SU-DHL-6 (cell line): Measurements from ENCODE around the gene NALF2.

Experiments used
- H2AFZ ChIP-seq: fragments of 200-600 bp; sonication (generic); 2 replicates; pipeline ENCODE4 v1.6.1; 2014; ENCODE audit warnings: low read depth, mild to moderate bottlenecking, moderate library complexity, mixed read lengths, antibody characterized with exemption, low read length; ENCODE audit not compliant: severe bottlenecking
- H3F3A ChIP-seq: fragments of 200-600 bp; shearing (Covaris generic); 2 replicates; pipeline ENCODE4 v1.6.0; 2016; ENCODE audit warnings: antibody characterized with exemption, mild to moderate bottlenecking; ENCODE audit not compliant: insufficient read depth
- H3K27ac ChIP-seq: fragments of 200-600 bp; sonication (generic); 2 replicates; pipeline ENCODE4 v1.5.1; 2016; ENCODE audit warnings: low read depth, mild to moderate bottlenecking, low read length, moderate library complexity, mixed read lengths
- H3K27me3 ChIP-seq: fragments of 200-600 bp; sonication (generic), shearing (Covaris generic); 2 replicates; pipeline ENCODE4 v1.6.0; 2014; ENCODE audit warnings: mild to moderate bottlenecking, low read length
- H3K36me3 ChIP-seq: fragments of 200-600 bp; sonication (generic); 2 replicates; pipeline ENCODE4 v1.6.1; 2014; ENCODE audit warnings: mild to moderate bottlenecking, low read length, mixed read lengths
- H3K4me2 ChIP-seq: fragments of 300-600, 200-600 bp; shearing (Covaris generic), sonication (generic); 2 replicates; pipeline ENCODE4 v1.6.0; 2014; ENCODE audit warnings: low read length, low read depth, mild to moderate bottlenecking; ENCODE audit not compliant: poor library complexity, severe bottlenecking
- H3K4me3 ChIP-seq: fragments of 200-600 bp; sonication (generic); 2 replicates; pipeline ENCODE4 v1.5.1; 2014; ENCODE audit warnings: antibody characterized with exemption, low read length, mild to moderate bottlenecking, mixed read lengths; ENCODE audit not compliant: insufficient read depth, poor library complexity, severe bottlenecking
- H3K79me2 ChIP-seq: fragments of 200-600 bp; sonication (generic); 2 replicates; pipeline ENCODE4 v1.6.1; 2014; ENCODE audit warnings: mild to moderate bottlenecking, low read length, moderate library complexity; ENCODE audit not compliant: insufficient read depth
- H3K9ac ChIP-seq: fragments of 200-600 bp; sonication (generic); 2 replicates; pipeline ENCODE4 v1.7.0; 2014; ENCODE audit warnings: mild to moderate bottlenecking, low read length
- H3K9me2 ChIP-seq: fragments of 200-600 bp; sonication (generic); replicated peaks from 2 replicates; pipeline ENCODE4 v1.6.1; 2014; ENCODE audit warnings: low read length; ENCODE audit not compliant: insufficient read depth
- H3K9me3 ChIP-seq: fragments of 200-600 bp; sonication (generic); 2 replicates; pipeline ENCODE4 v1.6.1; 2014; ENCODE audit warnings: low read length, mixed read lengths; ENCODE audit not compliant: insufficient read depth
- H4K20me1 ChIP-seq: fragments of 200-600 bp; sonication (generic); 2 replicates; pipeline ENCODE4 v1.6.1; 2014; ENCODE audit warnings: low read depth, mild to moderate bottlenecking, antibody characterized with exemption, low read length, moderate library complexity, mixed read lengths
- EZH2phosphoT487 ChIP-seq: fragments of 200-600 bp; sonication (generic), shearing (Covaris generic); conservative IDR thresholded peaks from 2 replicates; pipeline ENCODE4 v1.6.1; 2018; ENCODE audit warnings: mild to moderate bottlenecking, antibody characterized with exemption, low read length, moderate library complexity, mixed read lengths
- TF ChIP-seq, protein P1 (sequence below): fragments of 200-600 bp; sonication (generic); IDR thresholded peaks from one replicate; pipeline ENCODE4 v1.5.1; 2017; ENCODE audit warnings: antibody characterized with exemption, mild to moderate bottlenecking, low read length, moderate library complexity; ENCODE audit not compliant: insufficient read depth, poor library complexity, severe bottlenecking

The NALF2 gene

DNA sequence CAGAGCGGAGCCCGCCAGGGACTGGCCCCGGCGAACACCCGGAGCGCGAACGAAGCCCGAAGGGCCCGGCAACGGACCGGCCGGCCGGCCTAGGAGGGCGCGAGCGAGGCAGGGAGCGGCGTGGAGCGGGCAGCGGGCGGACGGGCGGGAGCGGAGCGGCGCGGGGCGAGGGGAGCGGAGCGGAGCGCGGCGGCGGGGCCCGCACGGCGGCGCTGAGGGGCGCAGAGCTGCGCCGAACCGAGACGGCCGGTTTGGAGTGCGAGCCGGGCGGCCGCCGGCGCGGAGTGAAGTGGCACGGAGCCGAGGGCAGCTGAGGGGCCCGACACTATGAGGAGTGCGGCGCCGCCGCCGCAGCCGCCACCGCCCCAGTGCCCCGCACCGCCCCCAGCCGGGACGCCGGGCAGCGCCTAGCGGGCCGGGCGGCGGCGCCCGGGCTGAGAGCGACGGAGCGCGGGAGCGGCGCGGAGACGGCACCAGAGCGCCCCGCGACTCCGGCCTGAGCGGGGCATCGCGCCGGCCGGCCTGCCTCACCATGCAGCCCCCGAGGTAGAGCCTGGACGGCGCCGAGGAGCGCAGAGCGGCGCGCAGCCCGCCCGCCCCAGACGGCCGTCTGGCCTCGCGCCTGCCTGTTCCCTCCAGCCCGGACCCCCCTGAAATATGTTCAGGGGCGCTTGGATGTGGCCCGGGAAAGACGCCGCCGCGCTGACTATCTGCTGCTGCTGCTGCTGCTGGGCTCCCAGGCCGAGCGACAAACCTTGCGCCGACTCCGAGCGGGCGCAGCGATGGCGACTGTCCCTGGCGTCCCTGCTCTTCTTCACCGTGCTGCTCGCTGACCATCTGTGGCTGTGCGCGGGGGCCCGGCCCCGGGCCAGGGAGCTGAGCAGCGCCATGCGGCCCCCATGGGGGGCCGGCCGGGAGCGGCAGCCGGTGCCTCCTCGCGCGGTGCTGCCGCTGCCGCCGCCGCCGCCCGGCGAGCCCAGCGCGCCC, 793 bp downstream of the NALF2 start:
- H4K20me1 ChIP-seq = no peaks in the 10 kb centered on the region
- H3K9me2 ChIP-seq = no peaks in the 10 kb centered on the region
- TF ChIP-seq, protein P1, sequence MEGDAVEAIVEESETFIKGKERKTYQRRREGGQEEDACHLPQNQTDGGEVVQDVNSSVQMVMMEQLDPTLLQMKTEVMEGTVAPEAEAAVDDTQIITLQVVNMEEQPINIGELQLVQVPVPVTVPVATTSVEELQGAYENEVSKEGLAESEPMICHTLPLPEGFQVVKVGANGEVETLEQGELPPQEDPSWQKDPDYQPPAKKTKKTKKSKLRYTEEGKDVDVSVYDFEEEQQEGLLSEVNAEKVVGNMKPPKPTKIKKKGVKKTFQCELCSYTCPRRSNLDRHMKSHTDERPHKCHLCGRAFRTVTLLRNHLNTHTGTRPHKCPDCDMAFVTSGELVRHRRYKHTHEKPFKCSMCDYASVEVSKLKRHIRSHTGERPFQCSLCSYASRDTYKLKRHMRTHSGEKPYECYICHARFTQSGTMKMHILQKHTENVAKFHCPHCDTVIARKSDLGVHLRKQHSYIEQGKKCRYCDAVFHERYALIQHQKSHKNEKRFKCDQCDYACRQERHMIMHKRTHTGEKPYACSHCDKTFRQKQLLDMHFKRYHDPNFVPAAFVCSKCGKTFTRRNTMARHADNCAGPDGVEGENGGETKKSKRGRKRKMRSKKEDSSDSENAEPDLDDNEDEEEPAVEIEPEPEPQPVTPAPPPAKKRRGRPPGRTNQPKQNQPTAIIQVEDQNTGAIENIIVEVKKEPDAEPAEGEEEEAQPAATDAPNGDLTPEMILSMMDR = no peak
- no peak for TF ChIP-seq EZH2phosphoT487
- H3F3A ChIP-seq = no peaks in the 10 kb centered on the region
- H3K9me3 ChIP-seq = no peaks in the 10 kb centered on the region
- no peaks in the 10 kb centered on the region for H3K36me3 ChIP-seq
- no peaks in the 10 kb centered on the region for H3K27me3 ChIP-seq
- no peak overlapping the region for H3K27ac ChIP-seq
- no peak overlapping the region for H3K4me3 ChIP-seq
- H3K9ac ChIP-seq = no peak overlapping the region
- H3K79me2 ChIP-seq = no peaks in the 10 kb centered on the region
- no peak overlapping the region for H3K4me2 ChIP-seq
- H2AFZ ChIP-seq = no peak overlapping the region

GRCh38 chrX:69505772-69506616, 1.9 kb downstream of the NALF2 start:
- Histone ChIP-seq H3K36me3 (no peaks in the 10 kb centered on the region), H3K9ac (no peak overlapping the region), H2AFZ (no peak overlapping the region), H4K20me1 (no peaks in the 10 kb centered on the region), H3K9me3 (no peaks in the 10 kb centered on the region), H3K9me2 (no peaks in the 10 kb centered on the region), H3K4me3 (no peak overlapping the region), H3K4me2 (no peak overlapping the region), H3F3A (no peaks in the 10 kb centered on the region), H3K27me3 (no peaks in the 10 kb centered on the region), H3K79me2 (no peaks in the 10 kb centered on the region), H3K27ac (no peak overlapping the region)
- no peak for TF ChIP-seq EZH2phosphoT487
- TF ChIP-seq, protein P1 = no peak

- no peaks in the 10 kb centered on the region for H4K20me1 ChIP-seq
- H3K9ac ChIP-seq = no peak overlapping the region
- H3K9me2 ChIP-seq = no peaks in the 10 kb centered on the region
- no peaks in the 10 kb centered on the region for H3K27me3 ChIP-seq
- H3K4me2 ChIP-seq = no peak overlapping the region
- no peaks in the 10 kb centered on the region for H3K79me2 ChIP-seq
- H2AFZ ChIP-seq = no peak overlapping the region
- no peak for TF ChIP-seq EZH2phosphoT487
- TF ChIP-seq, protein P1 = no peak
- H3K36me3 ChIP-seq = no peaks in the 10 kb centered on the region
- no peak overlapping the region for H3K27ac ChIP-seq
- no peaks in the 10 kb centered on the region for H3K9me3 ChIP-seq
- H3K4me3 ChIP-seq = no peak overlapping the region
- no peaks in the 10 kb centered on the region for H3F3A ChIP-seq
These were observed 2.7 kb downstream of the NALF2 start for GRCh38 chrX:69506617-69507499.
